Measurements from ENCODE around the gene NUDT16L1. TPM values are rescaled to one million over a fixed set of nuclear protein-coding genes. Genes with fewer than 3 reads are reported as not detected.

Gene NUDT16L1
- total RNA-seq, 1 experiment from 2014 or later = 49.9 TPM

GRCh38 chr16:4647644-4647980 is 45.8 kb upstream of the NUDT16L1 start:
- no peak for ATAC-seq
- Histone ChIP-seq H3K27me3 (ENCODE audit: low read length) (no peaks in the 10 kb centered on the region), H3K9me3 (ENCODE audit: low read length) (no peaks in the 10 kb centered on the region), H3K4me3 (ENCODE audit: low read length) (no peak overlapping the region), H3K9me2 (replicated peaks; ENCODE audit: low read length) (no peaks in the 10 kb centered on the region), H4K20me1 (ENCODE audit: low read length) (no peaks in the 10 kb centered on the region), H3K4me1 (ENCODE audit: insufficient read depth, low read length) (no peaks in the 10 kb centered on the region), H3K4me2 (ENCODE audit: low read length) (no peak overlapping the region), H3K36me3 (ENCODE audit: low read depth, low read length) (no peaks in the 10 kb centered on the region; the same call in 1 of the 2 replicates), H2AFZ (ENCODE audit: low read length) (no peak overlapping the region), H3K79me2 (ENCODE audit: low read length) (peaks cover 21% of the 10 kb centered on the region; the same call in 1 of the 2 replicates), H3K9ac (ENCODE audit: low read length) (no peak overlapping the region), H3F3A (ENCODE audit: low read length, unreplicated experiment) (no peaks in the 10 kb centered on the region), H3K27ac (ENCODE audit: low read length) (no peak overlapping the region)
- no peak for TF ChIP-seq CTCF (conservative IDR thresholded peaks at IDR 0.05; ENCODE audit: low read depth, low read length)
- TF ChIP-seq EZH2phosphoT487 (IDR thresholded peaks at IDR 0.05; ENCODE audit: borderline replicate concordance, low read length) = no peak
- no peak for TF ChIP-seq EZH2 (IDR thresholded peaks at IDR 0.05; ENCODE audit: low read length, unreplicated experiment)
- intact Hi-C loops (cut with micrococcal nuclease) = no loop called here
- POLR2A ChIA-PET (ENCODE audit: unreplicated experiment) = no interaction called here
- DNase-seq = no peak
- CTCF ChIA-PET = no interaction called here
- BruUV-seq (replicated peaks) = no TSS peak

- TF ChIP-seq CTCF (conservative IDR thresholded peaks at IDR 0.05; ENCODE audit: low read depth, low read length) = no peak
- Histone ChIP-seq H4K20me1 (ENCODE audit: low read length) (no peaks in the 10 kb centered on the region), H3K4me3 (ENCODE audit: low read length) (no peak overlapping the region), H2AFZ (ENCODE audit: low read length) (no peak overlapping the region), H3K27ac (ENCODE audit: low read length) (no peak overlapping the region), H3K9me2 (replicated peaks; ENCODE audit: low read length) (no peaks in the 10 kb centered on the region), H3K79me2 (ENCODE audit: low read length) (peaks cover 10% of the 10 kb centered on the region; the same call in 1 of the 2 replicates), H3K27me3 (ENCODE audit: low read length) (no peaks in the 10 kb centered on the region), H3K9me3 (ENCODE audit: low read length) (no peaks in the 10 kb centered on the region), H3K9ac (ENCODE audit: low read length) (no peak overlapping the region), H3K4me2 (ENCODE audit: low read length) (no peak overlapping the region), H3K36me3 (ENCODE audit: low read depth, low read length) (no peaks in the 10 kb centered on the region; the same call in 1 of the 2 replicates), H3K4me1 (ENCODE audit: insufficient read depth, low read length) (no peaks in the 10 kb centered on the region), H3F3A (ENCODE audit: low read length, unreplicated experiment) (no peaks in the 10 kb centered on the region)
- BruUV-seq (replicated peaks) = no TSS peak
- no peak for DNase-seq
- intact Hi-C loops (cut with micrococcal nuclease) = no loop called here
- POLR2A ChIA-PET (ENCODE audit: unreplicated experiment) = no interaction called here
- CTCF ChIA-PET = no interaction called here
- ATAC-seq = no peak
These were observed 44.4 kb upstream of the NUDT16L1 start for GRCh38 chr16:4648917-4649316.

DNA sequence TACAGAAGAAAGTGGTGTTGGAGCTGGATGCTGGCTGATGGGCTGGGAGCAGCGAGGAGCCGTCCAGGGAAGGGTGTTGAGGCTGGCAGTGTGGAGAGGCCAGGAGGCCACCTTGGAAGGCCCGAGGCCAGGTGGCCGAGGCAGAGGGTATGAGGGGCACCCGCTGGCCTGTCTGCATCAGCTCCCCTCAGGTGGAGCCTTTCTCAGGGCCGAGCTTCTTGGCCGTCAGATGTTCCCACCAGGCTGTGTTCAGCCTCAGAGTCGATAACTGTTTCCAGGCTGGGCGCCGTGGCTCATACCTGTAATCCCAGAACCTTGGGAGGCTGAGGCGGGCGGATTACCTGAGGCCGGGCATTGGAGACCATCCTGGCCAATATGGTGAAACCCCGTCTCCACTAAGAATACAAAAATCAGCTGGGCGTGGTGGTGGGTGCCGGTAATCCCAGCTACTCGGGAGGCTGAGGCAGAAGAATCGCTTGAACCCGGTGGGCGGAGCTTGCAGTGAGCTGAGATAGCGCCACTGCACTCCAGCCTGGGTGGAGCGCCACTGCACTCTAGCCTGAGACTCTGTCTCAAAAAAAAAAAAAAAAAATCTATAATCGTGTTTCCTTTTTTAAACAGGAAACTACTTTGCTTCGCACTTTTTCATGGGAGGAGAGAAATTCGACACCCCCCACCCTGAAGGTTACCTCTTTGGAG is 43.5 kb upstream of the NUDT16L1 start:
- no peak overlapping the region for H2AFZ ChIP-seq (ENCODE audit: low read length)
- CTCF ChIA-PET = no interaction called here
- H3F3A ChIP-seq (ENCODE audit: low read length, unreplicated experiment) = no peaks in the 10 kb centered on the region
- no peaks in the 10 kb centered on the region for H3K9me3 ChIP-seq (ENCODE audit: low read length)
- H3K27ac ChIP-seq (ENCODE audit: low read length) = no peak overlapping the region
- TF ChIP-seq CTCF (conservative IDR thresholded peaks at IDR 0.05; ENCODE audit: low read depth, low read length) (no peak), EZH2 (IDR thresholded peaks at IDR 0.05; ENCODE audit: low read length, unreplicated experiment) (no peak), EZH2phosphoT487 (IDR thresholded peaks at IDR 0.05; ENCODE audit: borderline replicate concordance, low read length) (no peak)
- H3K27me3 ChIP-seq (ENCODE audit: low read length) = no peaks in the 10 kb centered on the region
- POLR2A ChIA-PET (ENCODE audit: unreplicated experiment) = no interaction called here
- no peaks in the 10 kb centered on the region for H3K4me1 ChIP-seq (ENCODE audit: insufficient read depth, low read length)
- no peak overlapping the region for H3K4me3 ChIP-seq (ENCODE audit: low read length)
- H3K36me3 ChIP-seq (ENCODE audit: low read depth, low read length) = no peaks in the 10 kb centered on the region; the same call in 1 of the 2 replicates
- DNase-seq (no peak), ATAC-seq (no peak)
- no peaks in the 10 kb centered on the region for H4K20me1 ChIP-seq (ENCODE audit: low read length)
- no peak overlapping the region for H3K4me2 ChIP-seq (ENCODE audit: low read length)
- no peak overlapping the region for H3K9ac ChIP-seq (ENCODE audit: low read length)
- intact Hi-C loops (cut with micrococcal nuclease) = no loop called here
- no peaks in the 10 kb centered on the region for H3K9me2 ChIP-seq (replicated peaks; ENCODE audit: low read length)
- H3K79me2 ChIP-seq (ENCODE audit: low read length) = 0 out of 2 replicates have a peak, but pooled peaks cover 9% of the 10 kb centered on the region
- BruUV-seq (replicated peaks) = no TSS peak

Data from PC-3 (cell line).